ENCODE data around the gene DNAAF5.
"Not testable (repeated sequence)": the region's sequence is repeated elsewhere in the genome, so short reads cannot be mapped to it uniquely, and the experiment has no call there.

The DNAAF5 gene

DNA sequence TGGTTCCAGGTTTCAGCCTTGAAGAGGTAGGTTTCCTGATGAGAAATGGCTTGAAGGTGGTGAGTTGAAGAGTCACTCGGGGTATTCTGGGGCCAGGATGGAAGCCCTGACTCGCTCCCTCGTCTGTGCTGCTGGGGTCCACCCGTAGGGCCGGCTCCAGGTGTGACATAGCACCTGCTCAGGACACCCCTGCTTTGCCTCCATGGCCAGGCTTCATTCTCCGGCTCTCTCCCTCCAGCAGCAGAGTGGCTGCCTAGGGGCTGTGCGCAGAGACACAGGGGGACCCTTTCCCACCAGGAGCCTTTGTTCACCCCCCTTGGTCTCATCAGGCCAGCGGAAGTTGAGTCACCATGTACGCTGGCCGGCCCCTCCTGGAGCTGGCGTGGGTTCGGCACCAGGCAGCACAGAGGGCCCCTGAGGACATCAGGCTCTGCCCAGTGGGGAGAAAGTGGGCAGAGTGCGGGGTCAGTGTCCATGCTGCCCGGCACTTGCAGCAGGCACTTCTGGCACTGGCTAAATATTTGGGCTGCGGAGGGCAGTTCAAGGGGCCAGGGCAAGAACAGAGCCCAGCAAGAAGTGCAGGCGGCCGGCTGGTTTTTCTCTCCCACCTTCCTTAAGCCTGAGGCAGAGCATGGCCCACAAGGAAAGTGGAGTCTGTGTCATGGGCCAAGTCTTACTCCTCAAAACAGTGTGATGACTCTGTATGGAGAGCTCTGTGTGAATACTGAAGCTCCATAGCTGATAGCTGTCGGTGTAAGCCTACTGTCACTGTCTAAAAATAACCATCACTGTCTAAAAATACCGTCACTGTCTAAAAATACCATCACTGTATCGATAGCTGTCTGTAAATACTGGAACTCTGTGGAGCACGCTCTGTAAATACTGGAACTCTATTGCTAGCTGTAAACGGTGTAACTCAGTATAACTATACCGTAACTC lies 4.3 kb downstream of the DNAAF5 start:
- no peak for FAIRE-seq
- TF ChIP-seq POLR2A (IDR thresholded peaks at IDR 0.05; ENCODE audit: low read depth, low read length): no peak
- DNase-seq (ENCODE audit: insufficient read length, low spot score): no peak

DNA sequence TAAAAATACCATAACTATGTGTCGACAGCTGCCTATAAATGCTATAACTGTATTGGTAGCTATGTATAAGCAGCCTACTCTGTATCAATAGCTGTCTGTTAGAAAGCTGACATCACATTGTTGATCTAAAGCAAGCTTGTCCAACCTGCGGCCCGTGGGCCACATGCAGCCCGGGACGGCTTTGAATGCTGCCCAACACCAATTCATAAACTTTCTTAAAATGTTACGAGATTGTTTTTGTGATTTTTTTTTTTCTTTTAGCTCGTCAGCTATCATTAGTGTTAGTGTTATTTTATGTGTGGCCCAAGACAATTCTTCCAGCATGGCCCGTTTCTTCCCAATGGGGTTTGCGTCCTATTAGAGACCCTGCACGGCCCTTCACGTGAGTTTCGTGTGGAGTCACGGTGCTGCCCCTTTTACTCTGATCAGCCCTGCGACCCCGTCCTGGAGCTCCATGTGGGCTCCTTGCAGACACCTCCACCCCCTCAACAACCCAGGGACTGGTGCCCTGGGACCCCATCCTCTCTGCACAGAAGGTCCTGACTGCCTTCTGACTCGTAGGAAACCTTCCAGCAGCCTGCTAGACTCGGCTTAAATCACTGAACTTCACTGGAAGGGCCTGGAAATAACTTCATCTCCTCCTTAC lies 5.1 kb downstream of the DNAAF5 start:
- no peak for FAIRE-seq
- no peak for DNase-seq (ENCODE audit: insufficient read length, low spot score)

DNA sequence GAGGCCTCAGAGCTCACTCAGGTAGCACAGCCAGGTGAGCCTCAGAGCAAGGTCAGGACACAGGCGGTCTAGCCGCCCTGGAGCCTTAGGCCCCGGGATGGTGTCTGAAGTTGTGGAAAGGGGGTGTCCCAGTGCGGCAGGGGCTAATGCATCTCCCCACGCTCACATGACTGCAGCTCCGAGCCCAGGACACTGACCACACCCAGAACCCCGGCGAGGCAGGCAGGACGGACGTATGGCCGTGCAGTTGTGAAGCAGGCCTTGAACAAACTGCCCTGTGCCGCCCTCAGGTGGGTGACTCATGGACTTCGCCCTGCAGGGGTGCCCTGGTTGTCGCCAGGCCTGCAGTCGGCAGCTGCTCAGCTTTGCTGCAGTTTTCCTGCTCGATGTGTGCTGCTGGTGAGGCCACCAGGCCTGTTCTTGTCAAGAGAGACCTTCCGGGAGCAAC lies 5.6 kb downstream of the DNAAF5 start:
- peak; percentile 100 for DNase-seq (ENCODE audit: insufficient read length, low spot score)
- no peak for TF ChIP-seq POLR2A (IDR thresholded peaks at IDR 0.05; ENCODE audit: low read depth, low read length)
- FAIRE-seq: peak; percentile 87

More for the DNA sequence above, 5.1 kb downstream of the DNAAF5 start:
- TF ChIP-seq POLR2A (IDR thresholded peaks at IDR 0.05; ENCODE audit: low read depth, low read length): no peak

DNA sequence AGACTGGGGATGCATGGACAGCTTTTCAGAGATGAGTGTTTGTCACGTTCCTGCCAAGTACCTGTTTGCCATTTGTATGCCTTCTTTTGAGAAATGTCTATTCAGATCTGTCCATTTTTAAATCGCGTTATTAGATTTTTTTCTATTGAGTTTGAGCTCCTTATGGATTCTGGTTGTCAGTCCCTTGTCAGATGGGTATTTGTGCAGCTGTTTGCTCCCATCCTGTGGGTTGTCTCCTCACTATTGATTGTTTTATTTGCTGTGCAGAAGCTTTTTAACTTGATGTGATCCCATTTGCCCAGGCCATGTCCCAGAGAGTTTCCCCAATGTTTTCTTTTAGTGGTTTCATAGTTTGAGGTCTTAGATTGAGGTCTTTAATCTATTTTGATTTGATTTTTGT lies 6.1 kb downstream of the DNAAF5 start:
- FAIRE-seq (no peak), DNase-seq (ENCODE audit: insufficient read length, low spot score) (no peak)
- no peak for TF ChIP-seq POLR2A (IDR thresholded peaks at IDR 0.05; ENCODE audit: low read depth, low read length)

DNA sequence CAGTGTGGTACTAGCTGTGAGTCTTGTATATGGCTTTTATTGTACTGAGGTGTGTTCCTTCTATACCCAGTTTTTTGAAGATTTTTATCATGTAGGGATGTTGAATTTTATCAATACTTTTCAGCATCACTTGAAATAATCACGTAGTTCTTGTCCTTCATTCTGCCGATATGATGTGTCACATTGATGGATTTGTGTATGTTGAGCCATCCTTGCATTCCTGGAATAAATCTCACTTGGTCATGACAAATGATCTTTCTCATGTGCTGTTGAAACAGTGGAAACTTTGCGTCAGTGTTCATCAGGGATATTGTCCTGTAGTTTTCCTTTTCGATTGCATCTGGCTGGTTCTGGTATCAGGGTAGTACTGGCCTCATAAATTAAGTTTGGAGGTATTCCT lies 7.7 kb downstream of the DNAAF5 start:
- no peak for TF ChIP-seq POLR2A (IDR thresholded peaks at IDR 0.05; ENCODE audit: low read depth, low read length)
- no peak for DNase-seq (ENCODE audit: insufficient read length, low spot score)
- no peak for FAIRE-seq

DNA sequence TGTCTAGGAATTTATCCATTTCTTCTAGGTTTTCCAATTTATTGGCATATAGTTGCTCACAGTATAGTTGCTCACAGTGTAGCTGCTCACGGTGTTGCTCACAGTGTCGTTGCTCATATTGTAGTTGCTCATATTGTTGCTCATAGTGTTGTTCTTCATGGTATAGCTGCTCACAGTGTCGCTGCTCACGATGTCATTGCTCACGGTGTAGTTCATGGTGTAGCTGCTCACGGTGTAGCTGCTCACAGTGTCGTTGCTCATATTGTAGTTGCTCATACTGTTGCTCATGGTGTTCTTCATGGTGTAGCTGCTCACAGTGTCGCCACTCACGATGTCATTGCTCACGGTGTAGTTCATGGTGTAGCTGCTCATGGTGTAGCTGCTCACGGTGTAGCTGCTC lies 8.3 kb downstream of the DNAAF5 start:
- no peak for FAIRE-seq
- no peak for DNase-seq (ENCODE audit: insufficient read length, low spot score)
- no peak for TF ChIP-seq POLR2A (IDR thresholded peaks at IDR 0.05; ENCODE audit: low read depth, low read length)

DNA sequence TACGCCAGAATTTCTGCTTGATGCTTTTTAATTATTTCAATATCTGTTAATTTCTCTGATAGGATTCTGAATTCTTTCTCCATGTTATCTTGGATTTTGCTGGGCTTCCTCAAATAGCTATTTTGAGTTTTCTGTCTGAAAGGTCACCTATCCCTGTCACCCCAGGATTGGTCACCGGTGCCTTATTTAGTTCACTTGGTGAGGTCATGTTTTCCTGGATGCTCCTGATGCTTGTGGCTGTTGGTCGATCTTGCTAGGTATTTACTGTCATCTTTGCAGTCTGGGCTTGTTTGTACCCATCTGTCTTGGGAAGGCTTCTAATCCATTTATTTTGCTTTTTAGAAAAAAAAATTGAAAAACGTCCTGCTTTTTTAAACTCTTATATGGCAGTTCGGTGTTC lies 11.7 kb downstream of the DNAAF5 start:
- DNase-seq (ENCODE audit: insufficient read length, low spot score): no peak
- no peak for TF ChIP-seq POLR2A (IDR thresholded peaks at IDR 0.05; ENCODE audit: low read depth, low read length)
- FAIRE-seq: no peak

DNA sequence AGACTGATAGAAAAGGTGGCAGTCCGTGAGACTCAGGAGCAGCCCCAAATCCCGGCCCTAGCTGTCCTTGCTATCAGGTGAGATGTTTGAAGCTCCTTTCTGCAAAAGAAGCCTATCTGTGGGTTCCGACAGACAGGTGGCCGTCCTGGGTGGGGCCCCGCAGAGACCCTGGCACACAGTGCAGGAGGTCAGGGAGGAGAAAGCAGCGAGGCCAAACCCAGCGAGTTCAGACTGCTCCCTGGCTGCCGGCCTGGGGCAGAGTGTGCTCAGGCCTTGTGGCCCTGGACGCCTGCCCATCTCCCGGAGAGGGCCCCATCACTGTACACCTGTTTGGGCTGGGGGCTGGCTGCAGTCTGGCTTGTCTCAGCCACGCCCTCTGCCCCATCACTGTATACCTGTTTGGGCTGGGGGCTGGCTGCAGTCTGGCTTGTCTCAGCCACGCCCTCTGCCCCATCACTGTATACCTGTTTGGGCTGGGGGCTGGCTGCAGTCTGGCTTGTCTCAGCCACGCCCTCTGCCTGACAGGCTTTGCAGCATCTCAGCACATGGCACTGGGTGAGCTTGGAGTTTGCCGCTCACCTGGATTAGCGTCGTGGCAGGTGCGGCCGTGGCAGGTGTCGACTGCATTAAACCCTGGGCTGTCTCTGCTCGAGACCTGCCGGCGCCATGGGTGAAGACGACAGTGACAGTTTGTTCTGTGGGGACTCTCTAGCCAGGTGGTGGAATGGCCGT lies 12.4 kb downstream of the DNAAF5 start:
- no peak for TF ChIP-seq POLR2A (IDR thresholded peaks at IDR 0.05; ENCODE audit: low read depth, low read length)
- DNase-seq (ENCODE audit: insufficient read length, low spot score) (no peak), FAIRE-seq (no peak)

DNA sequence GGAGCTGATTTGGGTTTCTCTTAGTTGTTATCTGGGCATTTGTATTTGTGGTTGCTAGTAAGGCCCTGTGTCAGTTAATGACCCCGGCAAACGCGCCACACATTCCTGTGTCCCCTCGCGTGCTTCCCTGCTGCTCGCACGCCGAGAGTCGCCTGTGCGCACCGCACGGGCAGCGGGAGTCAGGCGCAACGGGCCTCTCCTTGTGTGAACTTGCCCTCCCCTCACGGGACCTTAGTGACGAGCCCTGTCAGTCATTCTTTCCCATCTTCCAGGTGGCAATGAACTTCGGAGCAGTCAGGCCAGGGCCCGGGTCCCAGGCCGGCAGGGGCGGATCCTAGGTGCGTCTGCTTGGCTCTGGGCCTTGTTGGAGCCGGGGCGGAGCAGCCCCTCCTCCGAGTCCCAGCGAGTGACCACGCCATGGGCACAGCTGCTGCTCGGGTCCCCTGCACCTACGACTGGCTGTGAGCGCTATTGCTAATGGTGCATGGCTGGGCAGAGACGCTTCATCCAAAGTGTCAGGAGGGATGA lies 13.0 kb downstream of the DNAAF5 start:
- DNase-seq (ENCODE audit: insufficient read length, low spot score) (no peak), FAIRE-seq (no peak)
- TF ChIP-seq POLR2A (IDR thresholded peaks at IDR 0.05; ENCODE audit: low read depth, low read length): no peak

DNA sequence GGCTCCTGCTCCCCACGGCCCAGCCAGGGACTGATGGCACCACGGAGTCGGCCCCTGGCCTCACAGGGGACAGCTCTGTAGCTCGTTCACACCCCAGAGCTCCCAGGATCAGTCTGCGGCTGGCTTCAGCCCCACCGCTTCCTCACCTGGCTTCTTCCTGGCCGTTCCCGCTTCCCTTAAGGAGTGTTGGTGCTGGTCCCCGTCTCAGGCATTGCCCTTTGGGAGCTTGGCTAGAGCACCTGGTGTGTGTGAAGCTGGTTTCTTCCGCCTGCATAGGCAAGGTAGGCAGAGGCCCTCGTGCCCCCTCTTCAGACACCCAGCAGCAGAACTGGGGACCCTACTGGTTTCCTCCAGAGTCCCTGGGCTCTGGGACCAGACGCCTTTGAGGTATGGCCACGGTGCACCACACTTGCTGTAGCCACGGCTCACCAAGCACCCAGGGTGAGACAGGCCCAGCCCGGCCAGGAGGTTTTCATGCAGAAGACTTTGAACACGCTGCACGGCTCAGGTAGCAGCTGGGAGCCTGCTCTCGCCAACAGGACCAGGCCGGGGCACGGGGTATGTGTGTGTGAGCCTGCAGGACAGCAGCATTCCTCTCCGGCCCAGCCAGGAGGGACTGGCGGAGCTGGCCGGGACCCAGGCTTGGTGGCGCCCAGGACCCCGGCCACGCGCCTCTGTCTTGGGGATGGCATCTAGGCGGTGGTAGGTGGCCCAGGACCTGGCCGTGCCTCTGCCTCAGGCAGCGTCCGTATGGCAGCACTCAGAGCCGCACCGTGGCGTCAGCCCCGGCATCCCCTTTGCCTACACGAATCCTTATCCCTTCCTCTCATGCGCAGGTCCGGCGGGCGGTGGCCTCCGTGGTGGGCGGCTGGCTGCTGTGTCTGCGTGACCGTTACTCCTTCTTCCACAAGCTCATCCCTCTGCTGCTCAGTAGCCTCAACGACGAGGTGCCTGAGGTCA lies 13.8 kb downstream of the DNAAF5 start:
- no peak for FAIRE-seq
- no peak for DNase-seq (ENCODE audit: insufficient read length, low spot score)
- TF ChIP-seq POLR2A (IDR thresholded peaks at IDR 0.05; ENCODE audit: low read depth, low read length): no peak

DNA sequence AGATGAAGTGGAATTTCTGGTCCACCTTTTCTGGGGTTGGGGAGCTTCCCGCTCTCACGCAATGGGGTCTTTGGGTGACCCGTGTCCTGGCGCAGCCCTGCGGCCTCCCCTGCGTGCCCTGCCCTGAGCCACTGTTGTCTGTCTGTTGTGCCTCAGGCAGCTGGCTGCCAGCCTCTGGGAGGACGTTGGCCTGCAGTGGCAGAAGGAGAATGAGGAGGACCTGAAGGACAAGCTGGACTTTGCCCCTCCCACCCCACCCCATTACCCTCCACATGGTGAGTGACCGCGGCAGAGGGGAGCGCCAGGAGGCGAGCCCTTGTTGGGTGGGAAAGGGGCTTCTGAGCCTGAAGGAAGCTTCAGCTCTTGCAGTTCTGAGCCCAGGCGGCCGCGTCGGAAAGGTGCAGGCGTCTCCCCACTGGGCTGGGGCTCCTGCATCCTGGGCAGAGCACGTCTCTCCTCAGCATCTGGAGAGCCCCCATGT lies 14.7 kb downstream of the DNAAF5 start:
- no peak for TF ChIP-seq POLR2A (IDR thresholded peaks at IDR 0.05; ENCODE audit: low read depth, low read length)
- FAIRE-seq (no peak), DNase-seq (ENCODE audit: insufficient read length, low spot score) (no peak)

DNA sequence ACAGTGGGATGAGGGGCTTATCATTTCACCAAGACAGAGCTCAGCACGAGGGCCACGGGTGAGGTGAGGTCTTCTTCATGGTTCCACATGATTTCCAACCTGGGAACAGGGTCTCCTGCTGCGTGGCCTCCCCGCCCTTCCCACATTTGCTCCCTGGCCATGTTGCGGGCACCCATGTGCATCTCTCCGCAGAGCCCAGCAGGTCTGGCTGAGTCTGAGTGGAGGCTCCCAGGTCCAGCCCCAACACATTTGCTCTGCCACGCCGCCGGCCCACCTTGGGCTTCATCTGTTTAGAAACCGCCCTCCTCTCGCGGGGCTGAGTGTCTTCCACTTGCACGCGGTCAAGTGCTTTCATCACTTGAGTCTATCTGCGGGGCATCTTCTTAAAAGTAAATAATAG lies 15.4 kb downstream of the DNAAF5 start:
- FAIRE-seq (no peak), DNase-seq (ENCODE audit: insufficient read length, low spot score) (no peak)
- TF ChIP-seq POLR2A (IDR thresholded peaks at IDR 0.05; ENCODE audit: low read depth, low read length): no peak

DNA sequence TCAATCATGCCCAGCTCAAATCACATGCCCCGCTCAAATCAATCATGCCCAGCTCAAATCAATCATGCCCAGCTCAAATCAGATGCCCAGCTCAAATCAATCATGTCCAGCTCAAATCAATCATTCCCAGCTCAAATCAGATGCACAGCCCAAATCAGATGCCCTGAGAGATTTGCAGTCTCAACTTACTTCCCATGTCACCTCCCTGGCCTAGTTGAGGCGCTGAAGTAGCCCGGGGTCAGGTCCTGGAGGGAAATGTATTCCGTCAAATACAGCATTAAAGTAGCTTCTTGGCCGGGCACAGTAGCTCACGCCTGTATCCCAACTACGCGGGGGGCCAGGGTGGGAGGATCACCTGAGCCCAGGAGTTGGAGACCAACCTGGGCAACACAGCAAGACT lies 16.3 kb downstream of the DNAAF5 start:
- no peak for TF ChIP-seq POLR2A (IDR thresholded peaks at IDR 0.05; ENCODE audit: low read depth, low read length)
- FAIRE-seq: no peak
- no peak for DNase-seq (ENCODE audit: insufficient read length, low spot score)

DNA sequence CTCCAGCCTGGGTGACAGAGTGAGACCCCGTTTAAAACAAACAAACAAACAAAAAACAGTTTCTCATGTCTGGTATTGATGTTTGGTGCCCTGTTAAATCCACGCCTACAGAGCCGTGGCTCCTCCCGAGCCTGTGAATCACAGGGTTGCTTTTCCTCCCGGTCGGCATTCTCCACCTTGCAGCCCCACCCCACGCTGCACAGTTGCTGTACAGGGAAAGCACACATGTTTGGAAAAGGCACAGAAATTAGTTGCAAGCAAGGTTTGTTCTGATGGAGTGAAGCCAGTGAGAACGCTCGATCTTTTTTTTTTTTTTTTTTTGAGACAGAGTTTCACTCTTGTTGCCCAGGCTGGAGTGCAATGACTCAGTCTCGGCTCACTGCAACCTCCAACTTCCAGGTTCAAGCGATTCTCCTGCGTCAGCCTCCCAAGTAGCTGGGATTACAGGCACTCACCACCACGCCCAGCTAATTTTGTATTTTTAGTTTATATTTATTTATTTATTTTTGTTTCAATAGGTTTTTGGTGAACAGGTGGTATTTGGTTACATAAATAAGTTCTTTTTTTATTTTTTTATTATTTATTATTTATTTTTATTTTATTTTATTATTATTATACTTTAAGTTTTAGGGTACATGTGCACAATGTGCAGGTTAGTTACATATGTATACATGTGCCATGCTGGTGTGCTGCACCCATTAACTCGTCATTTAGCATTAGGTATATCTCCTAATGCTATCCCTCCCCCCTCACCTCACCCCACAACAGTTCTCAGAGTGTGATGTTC lies 17.0 kb downstream of the DNAAF5 start:
- not testable (repeated sequence) for FAIRE-seq
- peak; percentile 85 for DNase-seq (ENCODE audit: insufficient read length, low spot score)

DNA sequence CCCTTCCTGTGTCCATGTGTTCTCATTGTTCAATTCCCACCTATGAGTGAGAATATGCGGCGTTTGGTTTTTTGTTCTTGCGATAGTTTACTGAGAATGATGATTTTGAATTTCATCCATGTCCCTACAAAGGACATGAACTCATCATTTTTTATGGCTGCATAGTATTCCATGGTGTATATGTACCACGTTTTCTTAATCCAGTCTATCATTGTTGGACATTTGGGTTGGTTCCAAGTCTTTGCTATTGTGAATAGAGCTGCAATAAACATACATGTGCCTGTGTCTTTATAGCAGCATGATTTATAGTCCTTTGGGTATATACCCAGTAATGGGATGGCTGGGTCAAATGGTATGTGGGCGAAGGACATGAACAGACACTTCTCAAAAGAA lies 17.6 kb downstream of the DNAAF5 start:
- DNase-seq (ENCODE audit: insufficient read length, low spot score); FAIRE-seq: not testable (repeated sequence)
